Spinal cord (tissue), 10 donors: ENCODE measurements around the gene NANS. TPM values are rescaled to one million over a fixed set of nuclear protein-coding genes. Genes with fewer than 3 reads are reported as not detected.

ENCODE experiments used
- DNase-seq, 6 donors: peaks; one replicate each; pipeline versions ENCODE4 v3.0.0 to v3.0.0-alpha.2; 2013 to 2015; ENCODE audit warnings: low spot score in 6 of 6, low read depth in 4 of 6
- H3K27ac ChIP-seq: one replicate; pipeline ENCODE4 v1.5.1; 2013; ENCODE audit warnings: low read depth, low read length, control low read depth
- H3K27me3 ChIP-seq: one replicate; pipeline ENCODE4 v1.6.1; 2013; ENCODE audit warnings: low read length; ENCODE audit not compliant: control insufficient read depth, insufficient read depth
- H3K36me3 ChIP-seq: one replicate; pipeline ENCODE4 v1.6.1; 2013; ENCODE audit warnings: low read length; ENCODE audit not compliant: control insufficient read depth, insufficient read depth
- H3K4me1 ChIP-seq: one replicate; pipeline ENCODE4 v1.6.1; 2013; ENCODE audit warnings: low read length; ENCODE audit not compliant: control insufficient read depth, insufficient read depth
- H3K4me3 ChIP-seq: one replicate; pipeline ENCODE4 v1.5.1; 2013; ENCODE audit warnings: low read depth, low read length, control low read depth
- H3K9me3 ChIP-seq: one replicate; pipeline ENCODE4 v1.6.1; 2013; ENCODE audit warnings: low read length; ENCODE audit not compliant: control insufficient read depth, insufficient read depth
- whole genome bisulfite sequencing: methylation state at CpG from one replicate; pipeline ENCODE4 v1.1.5; 2013; ENCODE audit warnings: missing lambda C conversion rate; ENCODE audit not compliant: insufficient coverage; 5-methylcytosine and 5-hydroxymethylcytosine counted together
- polyA plus RNA-seq, 2 donors: library from polyadenylated mRNA; unstranded; fragments of 120-200 nt; gene quantifications; one replicate each; pipeline ENCODE4 v1.2.1, GENCODE V29; 2013; ENCODE audit not compliant: insufficient read length in 2 of 2
- total RNA-seq, 2 donors: library from RNA; depleted of rRNA in 1 of 2; stranded (reverse); fragments of 120-200 nt in 1 of 2; fragments of >200 nt in 1 of 2; gene quantifications; one replicate each; pipeline versions ENCODE4 v1.2.3 to v1.2.4, GENCODE V29; 2013 to 2014
- donor health status: healthy.

The NANS gene
- total and polyA plus RNA-seq, 4 donors: 32.4 to 50.0 (median 44.1) TPM

- Histone ChIP-seq H3K27me3 (peaks cover 5% of the 10 kb centered on the region), H3K36me3 (peaks cover 20% of the 10 kb centered on the region), H3K27ac (no peak overlapping the region), H3K4me1 (peaks cover 5% of the 10 kb centered on the region), H3K4me3 (no peak overlapping the region), H3K9me3 (no peaks in the 10 kb centered on the region)
- WGBS: 65% methylated on average over 11 of the region's 11 CpGs
- DNase-seq: no peak
These were observed 36.0 kb downstream of the NANS start for GRCh38 chr9:98092613-98092931.

GRCh38 chr9:98094316-98094715 is 37.8 kb downstream of the NANS start:
- H3K4me1 ChIP-seq: peaks cover 2% of the 10 kb centered on the region
- 96% methylated on average over 4 of the region's 4 CpGs for WGBS
- no peak overlapping the region for H3K4me3 ChIP-seq
- no peaks in the 10 kb centered on the region for H3K9me3 ChIP-seq
- peaks cover 5% of the 10 kb centered on the region for H3K27me3 ChIP-seq
- H3K36me3 ChIP-seq: peaks cover 23% of the 10 kb centered on the region
- H3K27ac ChIP-seq: no peak overlapping the region
- no peak for DNase-seq

DNA sequence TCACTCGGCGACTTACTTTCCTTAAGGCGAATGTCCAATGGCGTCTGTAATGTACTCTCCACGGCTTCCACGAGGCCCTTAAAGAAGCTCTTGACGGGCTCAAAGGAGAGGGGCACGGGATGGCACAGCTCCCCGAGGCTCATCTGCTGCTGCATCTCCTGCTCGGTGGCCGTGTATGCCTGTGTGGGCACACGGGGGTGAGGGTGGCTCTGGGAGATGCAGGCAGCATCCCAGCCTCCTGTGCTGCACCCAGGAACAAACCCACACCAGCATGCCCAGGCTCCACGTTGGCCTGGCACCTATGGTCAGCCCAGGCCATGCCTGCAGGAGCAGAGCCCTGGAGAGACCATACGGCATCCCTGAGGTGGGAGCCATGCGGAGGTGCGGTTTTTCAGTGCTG is 38.3 kb downstream of the NANS start:
- H3K4me1 ChIP-seq: peaks cover 2% of the 10 kb centered on the region
- 94% methylated on average over 16 of the region's 16 CpGs for whole genome bisulfite sequencing
- H3K36me3 ChIP-seq: peaks cover 23% of the 10 kb centered on the region

DNA sequence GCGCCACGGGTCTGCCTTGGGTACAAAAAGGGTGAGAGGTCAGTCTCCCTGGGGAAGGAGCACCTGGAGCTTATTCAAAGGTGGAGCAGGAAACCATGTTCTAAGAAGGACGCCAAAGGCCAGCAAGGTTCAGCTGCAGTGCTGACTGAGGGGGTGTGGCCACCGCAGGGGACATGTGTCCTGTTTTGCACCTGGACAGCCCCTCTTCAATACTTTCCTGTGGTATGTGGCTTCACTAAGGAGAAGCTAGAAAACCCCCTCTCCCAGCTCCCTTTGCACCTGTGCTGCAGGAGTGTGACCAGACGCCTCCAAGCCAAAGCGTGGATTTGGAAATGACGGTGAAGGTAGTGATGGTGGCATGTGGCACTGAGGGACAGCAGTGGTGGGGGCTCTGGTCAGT is 38.9 kb downstream of the NANS start:
- Histone ChIP-seq H3K36me3 (peaks cover 23% of the 10 kb centered on the region), H3K4me1 (peaks cover 2% of the 10 kb centered on the region), H3K27ac (no peak overlapping the region), H3K4me3 (no peak overlapping the region), H3K27me3 (peaks cover 5% of the 10 kb centered on the region), H3K9me3 (no peaks in the 10 kb centered on the region)
- 90% methylated on average over 5 of the region's 7 CpGs for WGBS
- no peak for DNase-seq

More for the DNA sequence above, 38.3 kb downstream of the NANS start:
- no peak for DNase-seq
- H3K27ac ChIP-seq: no peak overlapping the region
- no peaks in the 10 kb centered on the region for H3K9me3 ChIP-seq
- peaks cover 5% of the 10 kb centered on the region for H3K27me3 ChIP-seq
- no peak overlapping the region for H3K4me3 ChIP-seq

DNA sequence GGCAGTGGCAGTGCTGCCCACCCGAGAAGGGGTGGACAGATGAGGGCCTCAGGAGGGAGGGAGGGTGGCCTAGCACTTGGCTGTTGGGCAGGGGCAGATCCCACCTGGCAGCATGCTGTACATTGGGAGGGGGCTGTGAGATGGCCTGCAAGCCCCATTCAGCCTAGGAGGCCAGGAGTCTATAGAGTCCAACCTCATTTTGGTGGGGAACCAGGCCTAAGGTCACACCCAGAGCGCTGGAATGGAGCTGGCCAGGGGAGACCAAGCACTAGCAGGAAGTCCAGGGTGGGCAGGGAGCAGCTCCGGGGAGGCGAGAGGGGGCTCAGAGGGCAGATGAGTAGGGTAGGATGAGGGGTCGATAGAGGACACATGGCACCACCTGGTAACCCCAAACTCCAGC is 39.6 kb downstream of the NANS start:
- 100% methylated on average over 1 of the region's 5 CpGs for WGBS
- Histone ChIP-seq H3K36me3 (peaks cover 23% of the 10 kb centered on the region), H3K9me3 (no peaks in the 10 kb centered on the region), H3K27me3 (peaks cover 5% of the 10 kb centered on the region), H3K27ac (no peak overlapping the region), H3K4me1 (peaks cover 2% of the 10 kb centered on the region), H3K4me3 (no peak overlapping the region)
- no peak for DNase-seq

GRCh38 chr9:98097836-98098235 is 41.3 kb downstream of the NANS start:
- DNase-seq: peak in 1 of 6 donors; percentile 35
- no peaks in the 10 kb centered on the region for H3K27me3 ChIP-seq
- no peak overlapping the region for H3K4me3 ChIP-seq
- 22% methylated on average over 3 of the region's 4 CpGs for WGBS
- H3K4me1 ChIP-seq: no peaks in the 10 kb centered on the region
- H3K27ac ChIP-seq: no peak overlapping the region
- H3K9me3 ChIP-seq: no peaks in the 10 kb centered on the region
- peaks cover 23% of the 10 kb centered on the region for H3K36me3 ChIP-seq

- Histone ChIP-seq H3K27ac (no peak overlapping the region), H3K27me3 (no peaks in the 10 kb centered on the region), H3K4me1 (no peaks in the 10 kb centered on the region), H3K36me3 (peaks cover 20% of the 10 kb centered on the region), H3K4me3 (no peak overlapping the region), H3K9me3 (no peaks in the 10 kb centered on the region)
- DNase-seq: no peak
- no CpG with 5 or more reads among the region's 2 CpGs for WGBS
These were observed 42.8 kb downstream of the NANS start for GRCh38 chr9:98099346-98099745.

DNA sequence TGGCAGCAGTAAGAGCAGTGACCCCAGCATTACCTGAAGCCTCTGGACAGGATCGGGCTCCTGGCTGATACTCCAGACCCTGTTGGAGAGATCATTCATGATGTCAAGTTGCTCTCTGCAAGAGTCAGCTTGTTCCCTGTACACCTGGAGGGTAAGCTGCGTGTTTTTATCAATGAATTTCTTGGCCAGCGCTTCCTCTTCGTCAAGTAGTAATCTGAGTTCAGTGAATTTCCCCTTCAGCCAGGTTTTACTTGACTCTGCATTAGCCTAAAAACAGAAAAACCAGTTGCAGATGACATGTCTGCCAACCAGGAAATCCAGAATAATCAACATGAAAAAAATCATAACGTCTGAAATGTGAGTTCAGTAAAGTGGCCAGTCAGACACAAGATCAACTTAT is 43.4 kb downstream of the NANS start:
- no peaks in the 10 kb centered on the region for H3K4me1 ChIP-seq
- DNase-seq: no peak
- H3K9me3 ChIP-seq: no peaks in the 10 kb centered on the region
- 95% methylated on average over 4 of the region's 5 CpGs for WGBS
- H3K27ac ChIP-seq: no peak overlapping the region
- no peak overlapping the region for H3K4me3 ChIP-seq
- H3K36me3 ChIP-seq: peaks cover 14% of the 10 kb centered on the region
- H3K27me3 ChIP-seq: no peaks in the 10 kb centered on the region

- no peaks in the 10 kb centered on the region for H3K27me3 ChIP-seq
- no peak overlapping the region for H3K4me3 ChIP-seq
- peaks cover 9% of the 10 kb centered on the region for H3K36me3 ChIP-seq
- H3K9me3 ChIP-seq: no peaks in the 10 kb centered on the region
- no peak overlapping the region for H3K27ac ChIP-seq
- no peaks in the 10 kb centered on the region for H3K4me1 ChIP-seq
- DNase-seq: no peak
These were observed 43.9 kb downstream of the NANS start for GRCh38 chr9:98100456-98100855.

DNA sequence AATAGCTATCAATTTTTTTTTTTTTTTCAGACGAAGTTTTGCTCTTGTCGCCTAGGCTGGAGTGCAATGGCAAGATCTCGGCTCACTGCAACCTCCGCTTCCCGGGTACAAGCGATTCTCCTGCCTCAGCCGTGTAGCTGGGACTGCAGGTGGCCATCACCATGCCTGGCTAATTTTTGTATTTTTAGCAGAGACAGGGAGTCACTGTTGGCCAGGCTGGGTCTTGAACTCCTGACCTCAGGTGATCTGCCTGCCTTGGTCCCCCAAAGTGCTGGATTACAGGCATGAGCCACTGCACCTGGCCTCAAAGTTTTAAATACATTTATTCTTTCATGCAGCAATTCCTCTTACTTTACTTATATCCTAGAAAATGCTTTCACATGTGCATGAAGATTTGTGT is 44.9 kb downstream of the NANS start:
- 95% methylated on average over 6 of the region's 7 CpGs for WGBS
- H3K27me3 ChIP-seq: no peaks in the 10 kb centered on the region
- no peaks in the 10 kb centered on the region for H3K4me1 ChIP-seq
- peaks cover 2% of the 10 kb centered on the region for H3K36me3 ChIP-seq
- no peak overlapping the region for H3K4me3 ChIP-seq
- no peak for DNase-seq
- H3K27ac ChIP-seq: no peak overlapping the region
- H3K9me3 ChIP-seq: no peaks in the 10 kb centered on the region
